Type B pancreatic cell (in vitro differentiated cells): Measurements from ENCODE around the gene BABAM2. TPM values are rescaled to one million over a fixed set of nuclear protein-coding genes. Genes with fewer than 3 reads are reported as not detected.

Source experiments
- DNase-seq: peaks from one replicate; pipeline ENCODE4 v3.0.0; 2021; ENCODE audit warnings: mixed read lengths; ENCODE audit not compliant: unreplicated experiment; ENCODE audit errors: extremely low spot score
- H3K27ac Mint-ChIP-seq: 2 replicates; pipeline ENCODE4 v1.8.0; 2021; ENCODE audit warnings: mild to moderate bottlenecking, mixed read lengths
- H3K27me3 Mint-ChIP-seq: 2 replicates; pipeline ENCODE4 v1.8.0; 2021; ENCODE audit warnings: mixed read lengths
- H3K36me3 Mint-ChIP-seq: 2 replicates; pipeline ENCODE4 v1.8.0; 2021; ENCODE audit warnings: mixed read lengths
- H3K4me1 Mint-ChIP-seq: one replicate; pipeline ENCODE4 v1.8.0; 2021; ENCODE audit warnings: mixed read lengths; ENCODE audit not compliant: unreplicated experiment
- H3K4me3 Mint-ChIP-seq: 2 replicates; pipeline ENCODE4 v1.8.0; 2021; ENCODE audit warnings: mild to moderate bottlenecking, mixed read lengths
- H3K9me3 Mint-ChIP-seq: 2 replicates; pipeline ENCODE4 v1.8.0; 2021; ENCODE audit warnings: mixed read lengths
- CTCF ChIP-seq: fragments of 200-600 bp; sonication (generic); conservative IDR thresholded peaks from 2 replicates; pipeline ENCODE4 v1.5.0; 2021; ENCODE audit warnings: antibody characterized with exemption, mild to moderate bottlenecking
- total RNA-seq: library from RNA; stranded (reverse); gene quantifications from 2 replicates; pipeline ENCODE4 v1.2.1, GENCODE V29; 2021; ENCODE audit warnings: low replicate concordance

BABAM2 gene
- total RNA-seq, 1 donor from 2014 or later, result 30.4 TPM

DNA sequence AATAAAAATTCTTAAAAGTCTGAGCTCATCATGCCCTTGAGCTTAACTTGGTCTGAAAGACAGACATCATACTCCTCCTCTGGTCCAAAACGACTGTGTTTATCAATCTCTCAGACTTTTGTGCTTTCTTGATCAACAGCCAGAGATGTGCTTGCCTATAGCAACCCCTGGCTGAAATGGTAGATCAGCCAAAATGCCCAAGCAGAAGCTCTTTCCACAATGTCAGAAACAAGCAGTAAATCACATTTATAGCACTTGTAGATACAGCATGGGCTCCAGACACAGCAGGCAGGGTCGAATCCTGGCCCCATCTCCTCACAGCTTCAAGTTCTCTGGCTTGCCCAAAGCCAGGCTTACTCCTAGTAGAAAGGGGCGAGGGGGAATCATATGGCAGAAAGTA, 391.7 kb downstream of the BABAM2 start:
- H3K36me3 Mint-ChIP-seq, result peaks cover 10% of the 10 kb centered on the region
- H3K4me3 Mint-ChIP-seq, result no peak overlapping the region
- H3K27ac Mint-ChIP-seq, result peak overlapping the region; percentile 90
- no peaks in the 10 kb centered on the region for H3K9me3 Mint-ChIP-seq
- H3K27me3 Mint-ChIP-seq, result no peaks in the 10 kb centered on the region
- TF ChIP-seq CTCF, result no peak
- H3K4me1 Mint-ChIP-seq, result peaks cover 11% of the 10 kb centered on the region
- DNase-seq, result no peak

- H3K27ac Mint-ChIP-seq, result peak overlapping the region; percentile 36
- H3K36me3 Mint-ChIP-seq, result peaks cover 9% of the 10 kb centered on the region
- H3K9me3 Mint-ChIP-seq, result no peaks in the 10 kb centered on the region
- TF ChIP-seq CTCF, result no peak
- no peak overlapping the region for H3K4me3 Mint-ChIP-seq
- no peak for DNase-seq
- H3K27me3 Mint-ChIP-seq, result no peaks in the 10 kb centered on the region
- peaks cover 11% of the 10 kb centered on the region for H3K4me1 Mint-ChIP-seq
Measured at GRCh38 chr2:28282861-28283646, 392.5 kb downstream of the BABAM2 start.

- H3K27me3 Mint-ChIP-seq, result no peaks in the 10 kb centered on the region
- H3K9me3 Mint-ChIP-seq, result no peaks in the 10 kb centered on the region
- no peak for DNase-seq
Measured at GRCh38 chr2:28283861-28284260, 393.3 kb downstream of the BABAM2 start.

DNA sequence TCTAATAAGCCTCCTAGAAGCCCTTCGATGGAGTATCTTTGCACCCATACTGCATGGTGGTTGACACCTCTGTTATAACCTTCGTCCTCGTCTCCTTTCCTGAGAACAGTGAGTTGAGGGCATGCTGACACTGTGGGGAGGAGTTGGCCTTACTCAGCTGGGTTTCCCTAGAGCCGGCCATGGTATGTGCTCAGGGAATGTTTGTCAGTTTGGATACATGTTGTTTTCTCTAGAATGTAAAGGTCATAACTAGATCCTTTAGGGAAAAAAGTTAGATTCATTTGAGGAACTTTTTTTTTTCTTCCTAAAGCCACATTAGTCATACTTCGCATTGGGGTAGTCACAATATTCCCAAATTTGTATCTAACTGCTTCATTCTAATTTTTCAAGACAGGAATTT, 396.1 kb downstream of the BABAM2 start:
- DNase-seq, result no peak
- H3K27ac Mint-ChIP-seq, result no peak overlapping the region
- H3K4me1 Mint-ChIP-seq, result peaks cover 6% of the 10 kb centered on the region
- H3K4me3 Mint-ChIP-seq, result no peak overlapping the region
- TF ChIP-seq CTCF, result no peak
- H3K36me3 Mint-ChIP-seq, result no peaks in the 10 kb centered on the region
- H3K9me3 Mint-ChIP-seq, result no peaks in the 10 kb centered on the region
- H3K27me3 Mint-ChIP-seq, result no peaks in the 10 kb centered on the region

More at GRCh38 chr2:28283861-28284260, 393.3 kb downstream of the BABAM2 start:
- TF ChIP-seq CTCF, result no peak
- H3K36me3 Mint-ChIP-seq, result peaks cover 5% of the 10 kb centered on the region
- no peak overlapping the region for H3K4me3 Mint-ChIP-seq
- H3K27ac Mint-ChIP-seq, result peak overlapping the region; percentile 38
- H3K4me1 Mint-ChIP-seq, result peaks cover 11% of the 10 kb centered on the region

- H3K4me1 Mint-ChIP-seq, result peaks cover 6% of the 10 kb centered on the region
- no peak overlapping the region for H3K27ac Mint-ChIP-seq
- H3K4me3 Mint-ChIP-seq, result no peak overlapping the region
- no peaks in the 10 kb centered on the region for H3K36me3 Mint-ChIP-seq
- no peaks in the 10 kb centered on the region for H3K9me3 Mint-ChIP-seq
- no peak for DNase-seq
- TF ChIP-seq CTCF, result no peak
- no peaks in the 10 kb centered on the region for H3K27me3 Mint-ChIP-seq
Measured at GRCh38 chr2:28287256-28287915, 396.9 kb downstream of the BABAM2 start.
